ENCODE data around the gene DLD. TPM values are rescaled to one million over a fixed set of nuclear protein-coding genes. Genes with fewer than 3 reads are reported as not detected.

The DLD gene
- total and polyA plus RNA-seq, 2 of the 13 experiments (the other 11 are each of a cell fraction or from before 2014, with no cell fraction given): 56.8 to 95.2 TPM

GRCh38 chr7:107945332-107945731 lies 54.3 kb downstream of the DLD start:
- Histone ChIP-seq H3K9ac (ENCODE audit: insufficient read depth, low read depth, low read length) (no peak overlapping the region), H3K4me3 (replicated peaks in 1 of 3; ENCODE audit: insufficient read depth in 1 of 3, low read depth in 2 of 3, low read length in 3 of 3) (no peak overlapping the region), H3K36me3 (replicated peaks in 1 of 2; ENCODE audit: control insufficient read depth in 1 of 2, insufficient read depth in 2 of 2, low read length in 2 of 2) (peaks cover 20 to 53% of the 10 kb centered on the region in 2 experiments), H3K27me3 (ENCODE audit: control insufficient read depth in 1 of 2, insufficient read depth in 2 of 2, low read length in 2 of 2) (no peaks in the 10 kb centered on the region), H3K9me3 (ENCODE audit: low read length) (no peaks in the 10 kb centered on the region), H4K20me1 (ENCODE audit: insufficient read depth, low read length) (no peaks in the 10 kb centered on the region), H3K79me2 (ENCODE audit: insufficient read depth, low read length) (no peaks in the 10 kb centered on the region), H2AFZ (ENCODE audit: low read length) (no peak overlapping the region), H3K4me2 (ENCODE audit: low read depth, low read length) (no peak overlapping the region), H3K27ac (ENCODE audit: extremely low read length, insufficient read depth, low read length) (no peak overlapping the region), H3K4me1 (ENCODE audit: insufficient read depth, low read length) (peaks cover 25% of the 10 kb centered on the region)
- in situ Hi-C loops (cut with HindIII; ENCODE audit: extremely low pct_ligation_motif_present, low pct_unique_long_range_greater_than_20kb) (no loop called here), intact Hi-C loops (cut with micrococcal nuclease; ENCODE audit: unreplicated experiment) (no loop called here)
- 100% methylated on average over 2 of the region's 2 CpGs for WGBS (ENCODE audit: low lambda C conversion rate)
- DNase-seq (ENCODE audit: low spot score) (no peak), FAIRE-seq (no peak), ATAC-seq (no peak)
- no peak for TF ChIP-seq TP53 (CRISPR knock-in tag; conservative IDR thresholded peaks at IDR 0.05)
- TF ChIP-seq EP300 (IDR thresholded peaks at IDR 0.05; ENCODE audit: low read depth in 2 of 2, low read length in 2 of 2): no peak
- TF ChIP-seq EP300 (CRISPR knock-in tag; IDR thresholded peaks at IDR 0.05; ENCODE audit: borderline replicate concordance): no peak
- no peak for TF ChIP-seq ATF4 (CRISPR knock-in tag; IDR thresholded peaks at IDR 0.05)
- TF ChIP-seq SNAI1 (CRISPR knock-in tag; IDR thresholded peaks at IDR 0.05; ENCODE audit: borderline replicate concordance): no peak
- no peak for TF ChIP-seq DMAP1 (CRISPR knock-in tag; IDR thresholded peaks at IDR 0.05)
- TF ChIP-seq NR1H2 (CRISPR knock-in tag; IDR thresholded peaks at IDR 0.05; ENCODE audit: borderline replicate concordance, low read depth): no peak
- no peak for TF ChIP-seq ARNTL (CRISPR knock-in tag; IDR thresholded peaks at IDR 0.05)
- TF ChIP-seq RORA (CRISPR knock-in tag; IDR thresholded peaks at IDR 0.05): no peak
- no peak for TF ChIP-seq GABPB1 (CRISPR knock-in tag; IDR thresholded peaks at IDR 0.05)
- TF ChIP-seq EZH2 (conservative IDR thresholded peaks at IDR 0.05; ENCODE audit: low read depth, low read length): no peak
- no peak for TF ChIP-seq ZMYM3 (CRISPR knock-in tag; IDR thresholded peaks at IDR 0.05)
- TF ChIP-seq ZBTB34 (CRISPR knock-in tag; IDR thresholded peaks at IDR 0.05): no peak
- ChIA-PET POLR2A (no interaction called here), CTCF (ENCODE audit: low intra/inter-chr PET ratio, low total read pairs) (no interaction called here)
- BruUV-seq (replicated peaks): no TSS peak

Data from HepG2 (cell line).